GM21737 (cell line): ENCODE results near the gene ARMC8.
"Not testable (repeated sequence)": the region's sequence is repeated elsewhere in the genome, so short reads cannot be mapped to it uniquely, and the experiment has no call there.

Source experiments
- ATAC-seq: cut with Tn5 transposase; IDR thresholded peaks from one replicate; pipeline ENCODE4 v1.9.1; 2021; ENCODE audit warnings: mild to moderate bottlenecking, moderate library complexity; ENCODE audit not compliant: unreplicated experiment

Gene ARMC8, protein sequence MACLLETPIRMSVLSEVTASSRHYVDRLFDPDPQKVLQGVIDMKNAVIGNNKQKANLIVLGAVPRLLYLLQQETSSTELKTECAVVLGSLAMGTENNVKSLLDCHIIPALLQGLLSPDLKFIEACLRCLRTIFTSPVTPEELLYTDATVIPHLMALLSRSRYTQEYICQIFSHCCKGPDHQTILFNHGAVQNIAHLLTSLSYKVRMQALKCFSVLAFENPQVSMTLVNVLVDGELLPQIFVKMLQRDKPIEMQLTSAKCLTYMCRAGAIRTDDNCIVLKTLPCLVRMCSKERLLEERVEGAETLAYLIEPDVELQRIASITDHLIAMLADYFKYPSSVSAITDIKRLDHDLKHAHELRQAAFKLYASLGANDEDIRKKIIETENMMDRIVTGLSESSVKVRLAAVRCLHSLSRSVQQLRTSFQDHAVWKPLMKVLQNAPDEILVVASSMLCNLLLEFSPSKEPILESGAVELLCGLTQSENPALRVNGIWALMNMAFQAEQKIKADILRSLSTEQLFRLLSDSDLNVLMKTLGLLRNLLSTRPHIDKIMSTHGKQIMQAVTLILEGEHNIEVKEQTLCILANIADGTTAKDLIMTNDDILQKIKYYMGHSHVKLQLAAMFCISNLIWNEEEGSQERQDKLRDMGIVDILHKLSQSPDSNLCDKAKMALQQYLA

DNA sequence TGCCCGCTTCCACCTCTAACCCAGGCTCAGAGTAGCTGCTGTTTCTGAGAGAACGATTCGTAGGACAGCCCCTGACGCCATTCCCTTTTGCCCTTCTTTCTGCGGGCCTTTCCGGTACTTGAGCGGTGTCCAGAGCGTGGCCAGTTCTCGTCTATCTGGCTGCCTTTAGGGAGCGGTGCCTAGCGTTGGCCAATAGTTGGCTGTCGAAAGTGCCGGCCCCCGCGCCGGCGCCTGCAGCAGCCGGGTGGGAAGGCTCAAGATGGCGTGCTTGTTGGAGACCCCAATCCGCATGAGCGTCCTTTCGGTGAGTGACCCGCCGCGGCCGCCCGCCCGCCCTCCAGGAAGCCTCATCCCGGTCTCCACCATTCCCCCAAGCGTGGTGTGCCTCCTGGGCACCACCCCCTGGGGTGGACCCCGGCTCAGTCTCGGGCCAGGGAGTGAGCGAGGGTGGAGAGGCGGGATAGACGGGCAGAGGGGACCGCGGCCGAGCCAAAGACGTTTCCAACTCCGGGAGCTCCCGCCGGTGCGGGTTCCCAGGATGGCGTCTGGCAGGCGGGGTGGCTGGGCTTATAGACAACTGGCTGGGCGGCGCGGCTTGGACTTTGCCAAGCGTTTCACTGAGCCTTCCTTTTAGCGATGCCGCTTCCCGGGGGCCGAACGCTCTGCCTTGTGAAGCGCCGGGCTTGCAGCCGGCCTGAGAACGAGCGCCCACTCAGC lies at the start of gene ARMC8:
TSS of gene ARMC8 (plus strand) at position 6 of the 717 bp plus-strand sequence. CDS start at position 260, 254 bp downstream.
- ATAC-seq, result peak; percentile 56

DNA sequence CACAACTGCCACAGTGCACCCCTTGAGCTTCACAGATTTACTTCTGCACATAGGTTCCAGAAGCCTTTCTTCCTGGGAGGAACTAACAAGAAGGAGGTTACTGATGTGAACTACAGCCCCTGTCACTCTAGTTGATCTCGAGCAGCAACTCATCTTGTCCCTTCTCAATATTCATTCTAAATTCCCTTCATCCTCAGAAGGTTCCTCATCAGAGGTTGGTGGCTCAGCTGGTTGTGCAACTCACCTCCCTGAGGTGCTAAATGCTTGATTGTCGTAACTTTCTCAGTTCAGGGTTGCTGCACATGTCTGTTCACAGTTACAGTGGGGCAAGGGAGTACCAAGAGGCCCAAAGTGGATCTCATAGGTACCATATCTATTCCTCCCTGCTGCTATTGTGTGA lies 49.2 kb upstream of the ARMC8 start:
- ATAC-seq, result no peak

DNA sequence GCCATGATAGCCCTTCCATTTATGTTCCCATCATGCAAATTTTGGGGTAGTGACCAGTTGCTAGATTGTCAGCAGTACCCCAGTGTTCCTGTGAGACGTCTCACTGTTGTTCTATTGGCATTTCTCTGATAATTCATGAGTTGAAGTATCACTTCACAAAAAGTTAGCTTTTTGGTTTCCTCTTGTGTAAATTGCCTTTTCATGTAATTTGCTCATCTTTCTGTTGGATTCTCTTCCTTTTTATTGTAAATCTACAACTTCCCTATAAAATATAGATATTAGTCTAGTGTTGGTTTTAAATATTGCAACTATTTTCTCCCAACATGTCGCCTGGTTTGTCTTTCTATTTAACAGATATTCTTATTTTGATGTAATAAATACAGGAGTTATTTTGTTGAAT lies 47.4 kb upstream of the ARMC8 start:
- ATAC-seq, result no peak

DNA sequence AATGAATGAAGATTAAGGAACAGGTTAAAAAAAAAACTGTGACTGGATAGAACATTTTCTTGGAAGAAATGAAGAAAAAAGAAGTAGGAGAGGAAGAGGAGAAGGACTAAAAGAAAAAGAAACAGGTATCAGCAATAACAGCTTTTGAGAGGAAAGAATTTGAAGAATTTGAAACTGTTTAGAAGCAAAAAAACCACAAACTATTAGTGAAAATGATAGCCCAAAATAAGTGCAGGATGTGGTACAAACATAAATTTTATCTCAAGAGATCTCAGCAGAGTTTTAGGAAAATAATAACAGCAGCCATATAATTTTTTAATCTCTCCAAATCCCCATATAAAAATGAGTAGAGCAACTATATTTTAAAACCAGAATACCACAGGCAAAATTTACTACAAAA lies 46.2 kb upstream of the ARMC8 start:
- no peak for ATAC-seq

DNA sequence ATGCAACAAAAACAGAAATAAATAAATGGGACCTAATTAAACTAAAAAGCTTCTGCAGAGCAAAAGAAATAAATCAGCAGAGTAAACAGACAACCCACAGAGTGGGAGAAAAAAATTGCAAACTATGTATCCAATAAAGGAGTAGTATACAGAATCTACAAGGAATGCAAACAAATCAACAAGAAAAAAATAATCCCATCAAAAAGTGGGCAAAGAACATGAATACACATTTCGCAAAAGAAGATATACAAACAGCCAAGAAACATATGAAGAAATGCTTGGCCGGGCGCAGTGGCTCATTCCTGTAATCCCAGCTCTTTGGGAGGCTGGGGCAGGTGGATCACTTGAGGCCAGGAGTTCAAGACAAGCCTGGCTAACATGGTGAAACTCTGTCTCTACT lies 44.9 kb upstream of the ARMC8 start:
- ATAC-seq, result not testable (repeated sequence)

DNA sequence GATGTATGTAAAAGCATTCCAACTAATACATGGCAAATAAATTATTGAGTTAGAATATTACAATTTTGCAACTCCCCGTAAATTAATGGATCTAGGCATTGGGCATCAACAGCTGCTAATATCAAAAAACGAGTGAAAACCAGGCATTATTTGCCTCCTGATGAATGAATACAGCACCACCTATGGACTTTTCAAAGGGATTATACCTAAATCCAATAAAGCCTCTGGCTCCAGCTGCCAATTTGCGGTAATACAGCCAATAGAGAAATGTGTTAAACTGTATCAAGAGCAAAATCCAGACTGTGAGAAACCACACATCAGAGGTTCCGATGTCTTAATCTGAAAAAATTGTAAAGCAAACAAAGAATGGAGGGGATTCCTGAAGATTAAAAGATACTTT lies 38.6 kb upstream of the ARMC8 start:
- no peak for ATAC-seq

DNA sequence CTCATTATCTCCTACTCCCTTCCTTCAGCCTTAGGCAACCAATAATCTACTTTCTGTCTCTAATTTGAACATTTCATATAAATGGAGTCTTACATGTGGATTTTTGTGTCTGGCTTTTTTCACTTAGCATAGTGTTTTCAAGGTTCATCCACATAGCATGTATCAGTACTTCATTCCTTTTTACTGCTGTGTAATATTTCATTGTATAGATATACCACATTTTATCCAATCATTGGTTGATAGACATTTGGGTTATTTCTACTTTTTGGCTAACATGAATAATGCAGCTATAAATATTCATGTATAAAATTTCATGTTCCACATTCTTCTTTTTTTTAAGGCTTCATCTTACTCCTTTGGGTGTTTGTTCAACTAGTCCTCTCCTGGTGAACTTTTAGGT lies 32.6 kb upstream of the ARMC8 start:
- no peak for ATAC-seq

DNA sequence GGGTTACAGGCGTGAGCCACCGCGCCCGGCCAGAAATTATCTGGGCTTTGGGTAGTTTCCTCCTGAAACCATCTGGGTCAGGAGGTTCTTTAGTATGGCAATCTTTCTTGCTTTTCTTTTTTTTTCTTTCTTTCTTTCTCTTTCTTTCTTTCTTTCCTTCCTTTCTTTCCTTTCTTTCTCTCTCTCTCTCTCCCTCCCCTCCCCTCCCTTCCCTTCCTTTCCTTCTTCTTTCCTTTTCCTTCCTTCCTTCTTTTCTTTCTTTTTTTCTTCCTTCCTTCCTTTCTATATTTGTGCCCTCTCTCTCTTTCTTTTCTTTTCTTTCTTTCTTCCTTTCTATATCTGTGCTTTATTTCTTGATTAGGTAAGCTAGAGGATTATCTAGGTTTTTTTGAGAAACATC lies 29.4 kb upstream of the ARMC8 start:
- no peak for ATAC-seq

DNA sequence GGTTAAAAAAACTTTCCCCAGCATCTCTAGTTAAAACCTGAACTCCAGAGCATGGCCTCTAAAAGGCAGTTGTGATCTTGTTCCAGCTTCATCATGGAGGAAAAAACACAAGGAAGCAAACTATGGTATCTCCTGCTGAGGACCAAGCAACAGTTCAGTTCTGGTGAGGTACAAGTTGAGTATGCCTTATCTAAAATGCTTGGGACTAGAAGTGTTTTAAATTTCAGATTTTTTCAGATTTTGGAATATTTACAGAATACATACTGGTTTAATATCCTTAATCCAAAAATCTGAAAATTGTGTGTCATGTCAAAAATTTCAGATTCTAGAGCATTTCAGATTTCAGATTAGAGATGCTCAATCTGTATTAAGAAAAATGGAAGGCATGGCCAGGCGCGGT lies 22.0 kb upstream of the ARMC8 start:
- no peak for ATAC-seq

DNA sequence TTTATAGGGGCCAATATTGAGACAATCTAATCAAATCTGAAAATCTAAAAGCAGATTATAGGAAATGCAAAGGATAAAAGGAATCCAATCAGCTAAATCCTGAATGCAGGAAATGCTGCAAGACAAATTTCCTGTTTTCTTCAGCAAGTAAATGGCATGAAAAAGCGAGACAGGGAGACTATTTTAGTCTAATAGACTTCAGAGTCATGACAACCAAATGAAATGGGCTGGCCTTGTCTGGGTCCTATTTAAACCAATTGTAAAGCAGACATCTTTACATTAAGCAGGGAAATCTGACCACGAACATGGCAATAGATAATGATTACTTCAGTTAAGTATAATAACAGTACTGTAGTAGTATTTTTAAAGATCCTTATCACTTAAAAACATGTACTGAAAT lies 14.5 kb upstream of the ARMC8 start:
- no peak for ATAC-seq

DNA sequence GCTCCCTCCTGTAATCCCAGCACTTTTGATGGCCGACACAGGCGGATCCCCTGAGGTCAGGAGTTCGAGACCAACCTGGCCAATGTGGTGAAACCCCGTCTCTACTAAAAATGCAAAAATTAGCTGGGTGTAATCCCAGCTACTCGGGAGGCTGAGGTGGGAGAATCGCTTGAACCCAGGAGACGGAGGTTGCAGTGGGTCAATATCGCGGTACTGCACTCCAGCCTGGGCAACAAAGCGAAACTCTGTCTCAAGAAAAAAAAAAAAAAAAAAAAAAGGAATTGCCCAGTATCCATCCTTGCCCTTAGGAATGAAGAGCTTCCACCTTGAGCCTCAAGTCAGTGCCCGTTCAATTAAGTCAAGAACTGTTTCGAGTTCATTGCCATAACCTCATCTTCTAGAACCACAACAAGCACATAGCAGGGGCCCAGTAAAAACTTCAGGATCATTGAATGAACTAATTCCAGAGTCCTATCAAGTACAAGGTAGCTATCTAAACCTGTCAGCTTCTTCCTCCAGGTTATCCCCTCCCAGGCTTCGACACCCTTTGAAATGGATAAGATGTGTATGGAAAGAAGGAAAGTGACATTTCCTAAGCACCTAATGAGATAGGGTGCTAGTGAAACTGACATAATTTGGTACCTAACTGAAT lies 13.2 kb upstream of the ARMC8 start:
- ATAC-seq, result no peak

DNA sequence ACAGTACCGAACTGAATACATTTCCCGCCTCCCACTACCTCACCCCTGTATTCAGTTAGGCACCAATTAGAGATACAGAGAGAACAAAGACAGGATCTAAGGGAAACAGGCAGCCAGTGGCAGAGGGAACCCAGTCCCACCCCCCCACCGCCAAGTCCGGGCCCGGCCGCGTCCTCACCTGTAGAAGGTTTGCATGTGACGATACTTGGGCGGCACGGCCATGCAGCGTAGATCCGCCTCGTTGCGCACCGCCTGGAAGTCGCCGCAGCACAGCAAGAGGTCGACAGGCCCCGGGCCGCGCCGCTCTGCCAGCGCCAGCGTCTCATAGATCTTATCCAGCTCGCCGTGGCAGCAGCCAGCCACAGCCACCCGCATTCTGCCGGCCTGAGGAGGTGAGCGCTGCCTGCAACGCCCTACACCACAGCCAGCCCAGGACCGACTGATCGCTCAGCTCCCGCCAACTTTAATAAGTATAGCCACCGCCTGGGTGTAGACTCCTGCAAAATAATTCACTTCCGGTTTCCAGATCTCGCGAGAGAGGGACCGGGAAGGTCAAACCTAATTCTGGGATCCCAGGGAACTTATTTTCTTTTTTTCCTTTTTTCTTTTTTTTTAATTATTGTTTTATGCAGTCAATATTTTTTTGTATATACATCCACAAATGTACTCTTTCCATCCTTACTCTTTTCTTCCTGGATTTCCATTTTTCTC lies 12.5 kb upstream of the ARMC8 start, which contains the start of gene DBR1:
TSS of gene DBR1 (minus strand) at position 501 of the 711 bp plus-strand sequence. CDS start at position 375, 126 bp downstream.
- peak; percentile 84 for ATAC-seq

DNA sequence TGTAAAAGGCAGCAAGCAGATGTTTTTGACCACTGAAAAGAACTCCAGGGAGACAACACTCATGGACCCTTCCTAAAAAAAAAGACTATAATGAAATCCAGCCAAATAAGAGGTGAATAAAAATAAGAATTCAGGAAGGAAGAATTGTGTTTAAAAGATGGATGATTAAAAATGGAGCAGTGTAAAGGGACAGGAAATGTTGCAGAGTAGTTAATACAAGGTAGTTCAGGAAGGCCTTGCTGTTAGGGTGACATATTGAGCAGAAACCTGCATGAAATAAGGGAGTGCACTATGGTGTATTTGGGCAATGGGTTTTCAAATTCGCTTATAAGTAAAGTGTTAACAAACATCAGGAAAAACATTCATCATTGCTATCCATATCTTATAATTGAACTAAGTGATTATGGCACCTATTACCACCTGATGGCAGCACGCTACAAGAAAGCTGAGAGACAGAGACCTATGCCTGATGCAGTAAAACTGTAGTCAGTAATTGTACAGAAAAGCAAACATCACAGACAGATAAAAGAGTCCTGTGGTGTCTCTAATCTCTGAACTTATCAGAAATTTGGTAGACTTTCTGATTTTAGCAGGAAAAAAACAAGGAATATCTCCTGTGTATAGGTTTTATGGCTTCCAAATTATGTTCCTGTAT lies 6.6 kb upstream of the ARMC8 start:
- peak; percentile 66 for ATAC-seq

DNA sequence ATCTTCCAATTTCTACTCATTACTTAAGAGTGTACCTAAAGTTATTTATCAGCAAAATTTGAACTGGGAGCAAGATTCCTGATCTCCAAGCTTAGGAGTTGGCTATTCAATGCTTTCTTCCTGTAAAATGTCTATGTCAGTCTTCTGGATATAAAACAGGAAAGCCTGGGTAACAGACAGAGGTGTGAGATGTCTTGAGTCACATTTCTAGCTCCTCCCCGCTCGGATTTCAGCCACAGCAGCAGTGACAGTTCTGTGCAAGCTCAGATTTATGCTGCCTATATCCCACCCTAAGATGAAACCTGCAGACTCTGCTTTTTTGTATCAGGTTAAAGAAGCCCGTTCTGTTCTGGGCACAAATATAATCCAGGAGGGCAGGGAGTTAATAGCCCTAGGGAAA lies 2.1 kb upstream of the ARMC8 start:
- no peak for ATAC-seq

DNA sequence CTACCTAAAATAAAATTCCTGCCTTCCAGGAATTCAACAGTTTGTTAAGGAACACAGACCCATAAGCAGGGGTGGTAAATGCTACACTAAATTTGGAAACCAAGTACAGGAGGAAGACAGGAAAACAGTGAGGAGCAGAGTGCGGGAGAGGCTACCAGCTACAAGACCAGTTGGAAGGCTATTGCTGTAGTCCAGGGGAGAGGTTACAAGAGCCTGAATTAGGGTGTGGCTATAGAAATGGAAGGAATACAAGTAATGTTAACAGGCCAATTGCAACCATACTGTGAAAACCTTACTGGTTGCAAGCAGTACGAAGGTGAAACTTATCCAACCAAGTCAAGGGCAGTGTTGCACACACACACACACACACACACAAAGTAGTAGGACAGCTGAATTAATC lies 880 bp upstream of the ARMC8 start:
- no peak for ATAC-seq

DNA sequence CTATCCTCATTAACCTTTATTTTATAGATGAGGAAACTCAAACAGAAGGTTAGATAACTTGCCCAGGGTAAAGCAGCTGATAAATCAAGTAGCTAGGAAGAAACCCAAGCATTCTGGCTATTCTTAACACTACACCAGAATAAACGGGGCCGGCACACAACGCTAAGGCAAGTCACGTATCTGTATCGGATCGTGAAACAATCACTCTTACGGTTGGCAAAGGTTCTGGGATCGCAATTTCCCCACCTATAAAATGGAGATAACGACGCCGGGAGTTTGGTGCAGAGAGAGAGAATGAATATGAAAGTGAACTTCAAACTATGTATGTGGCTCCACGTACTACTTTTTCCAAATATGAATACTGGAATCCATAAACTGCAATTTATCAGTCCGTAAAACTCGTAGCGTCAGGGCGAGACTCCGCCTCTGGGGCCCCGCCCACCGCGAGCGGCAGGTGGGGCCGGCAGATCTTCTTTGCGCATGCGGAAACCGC lies 252 bp upstream of the ARMC8 start:
- peak; percentile 90 for ATAC-seq

DNA sequence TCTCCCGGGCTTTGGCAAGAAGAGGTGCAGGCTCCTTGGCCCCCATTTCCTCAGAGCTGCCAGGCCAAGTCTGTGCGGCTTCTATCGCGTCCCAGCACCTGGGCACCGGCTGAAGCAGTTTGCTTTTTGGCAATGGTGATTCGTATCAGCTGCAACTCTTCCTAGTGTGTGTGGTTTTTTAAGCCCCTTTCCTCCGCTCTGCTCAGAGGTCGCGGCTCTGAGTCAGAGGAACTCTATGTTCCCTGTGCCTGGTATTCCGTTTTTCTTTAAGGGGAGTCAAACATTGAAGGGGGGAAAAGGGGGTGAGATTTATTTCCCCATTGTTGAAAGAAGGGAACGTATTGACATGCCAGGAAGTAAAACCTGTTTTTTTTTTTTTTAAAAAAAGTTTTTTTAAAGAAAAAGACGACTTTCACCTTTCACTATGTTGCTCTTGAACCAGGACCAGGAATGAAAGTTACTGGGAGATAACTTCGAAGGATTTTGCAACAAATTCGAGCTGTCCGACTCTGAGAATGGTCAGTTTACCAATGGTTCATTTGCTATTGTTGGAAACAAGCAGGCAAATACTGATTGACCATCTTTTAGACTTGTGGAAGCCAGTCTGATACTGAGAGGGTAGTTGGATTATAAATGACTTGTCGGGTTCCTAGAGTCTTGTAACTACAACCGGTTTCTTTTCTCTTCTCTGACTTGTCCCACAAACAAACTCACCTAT lies 1.1 kb downstream of the ARMC8 start:
- no peak for ATAC-seq

DNA sequence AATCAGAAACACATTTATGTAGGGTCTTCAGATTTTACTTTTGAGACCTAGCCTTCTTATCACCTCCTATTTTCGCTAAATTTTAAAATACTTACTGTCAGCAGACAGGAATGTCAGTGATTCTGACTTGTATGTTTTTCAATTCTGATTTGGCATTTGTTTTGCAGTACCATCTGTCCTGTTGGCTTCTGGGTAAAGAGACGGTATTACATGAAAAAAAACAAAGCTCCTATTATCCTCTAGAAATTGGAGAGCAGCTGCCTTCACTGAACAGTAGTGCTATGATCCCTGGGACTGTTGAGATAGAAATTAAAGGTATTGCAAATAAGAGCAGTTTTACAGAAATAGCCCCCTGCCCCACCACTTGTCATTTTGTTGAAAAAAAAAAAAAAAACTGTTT lies 8.4 kb downstream of the ARMC8 start:
- ATAC-seq, result no peak

DNA sequence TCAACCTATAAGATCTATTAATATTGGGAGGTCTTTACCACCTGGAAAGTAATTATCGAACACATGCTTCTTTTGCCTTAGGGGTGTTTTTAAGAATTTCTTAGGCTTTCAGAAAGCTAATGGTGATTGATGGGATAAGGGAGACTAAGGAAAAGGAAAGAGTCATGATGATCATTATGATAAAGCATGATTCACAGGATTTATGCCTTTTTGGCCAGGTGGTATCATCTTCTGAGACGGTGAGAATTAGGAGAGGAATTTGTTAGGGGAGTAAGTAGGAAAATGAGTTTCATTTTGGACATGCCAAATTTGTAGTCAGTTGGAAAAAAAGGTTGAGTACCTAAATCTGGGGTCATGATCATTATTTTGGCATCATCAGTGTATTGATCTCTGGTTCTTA lies 8.9 kb downstream of the ARMC8 start:
- no peak for ATAC-seq
